GM12892 (cell line): ENCODE results near the gene SHROOM3.

Experiments used
- DNase-seq: peaks from one replicate; pipeline ENCODE4 v3.0.0; 2011; ENCODE audit not compliant: insufficient read length
- FAIRE-seq: peaks from 2 replicates; lab custom pipeline; 2011; peaks lifted over from hg19 to GRCh38; lab: Jason Lieb, UNC
- POLR2A ChIP-seq: IDR thresholded peaks from 2 replicates; pipeline ENCODE4 v1.6.1; 2011; ENCODE audit warnings: low read depth, low read length, control low read depth
- POLR2AphosphoS5 ChIP-seq: IDR thresholded peaks from 2 replicates; pipeline ENCODE4 v1.6.1; 2011; ENCODE audit warnings: low read depth, low read length, control low read depth
- TAF1 ChIP-seq: IDR thresholded peaks from 2 replicates; pipeline ENCODE4 v1.6.1; 2011; ENCODE audit warnings: low read depth, mild to moderate bottlenecking, control low read depth, low read length, borderline replicate concordance

Gene SHROOM3

GRCh38 chr4:76745240-76745639, 310.2 kb downstream of the SHROOM3 start:
- TF ChIP-seq POLR2A, result no peak
- DNase-seq (no peak), FAIRE-seq (no peak)

- peak; percentile 14 for FAIRE-seq
- no peak for DNase-seq
- TF ChIP-seq POLR2AphosphoS5, result no peak
- TF ChIP-seq POLR2A, result no peak
- TF ChIP-seq TAF1, result no peak
These were observed 312.5 kb downstream of the SHROOM3 start for GRCh38 chr4:76747563-76747962.

GRCh38 chr4:76748649-76749048, 313.6 kb downstream of the SHROOM3 start:
- DNase-seq (no peak), FAIRE-seq (peak; percentile 5)
- TF ChIP-seq TAF1 (no peak), POLR2AphosphoS5 (no peak), POLR2A (no peak)

- DNase-seq (no peak), FAIRE-seq (no peak)
- TF ChIP-seq POLR2A, result no peak
- no peak for TF ChIP-seq TAF1
- TF ChIP-seq POLR2AphosphoS5, result no peak
These were observed 314.3 kb downstream of the SHROOM3 start for GRCh38 chr4:76749355-76749754.

GRCh38 chr4:76750716-76751115, 315.7 kb downstream of the SHROOM3 start:
- TF ChIP-seq POLR2AphosphoS5, result no peak
- no peak for TF ChIP-seq TAF1
- no peak for TF ChIP-seq POLR2A
- no peak for FAIRE-seq

GRCh38 chr4:76751612-76752343, 316.7 kb downstream of the SHROOM3 start:
- no peak for DNase-seq
- no peak for FAIRE-seq
- TF ChIP-seq TAF1, result no peak
- no peak for TF ChIP-seq POLR2A
- no peak for TF ChIP-seq POLR2AphosphoS5

More at GRCh38 chr4:76750716-76751115, 315.7 kb downstream of the SHROOM3 start:
- no peak for DNase-seq

- no peak for TF ChIP-seq POLR2AphosphoS5
- no peak for TF ChIP-seq POLR2A
- no peak for TF ChIP-seq TAF1
- FAIRE-seq (no peak), DNase-seq (no peak)
These were observed 318.0 kb downstream of the SHROOM3 start for GRCh38 chr4:76752861-76753501.

GRCh38 chr4:76753814-76754213, 318.8 kb downstream of the SHROOM3 start:
- no peak for FAIRE-seq
- TF ChIP-seq TAF1, result no peak
- TF ChIP-seq POLR2A, result no peak
- no peak for TF ChIP-seq POLR2AphosphoS5
- DNase-seq, result no peak

- FAIRE-seq (no peak), DNase-seq (no peak)
- TF ChIP-seq TAF1, result no peak
- TF ChIP-seq POLR2AphosphoS5, result no peak
- TF ChIP-seq POLR2A, result no peak
These were observed 319.4 kb downstream of the SHROOM3 start for GRCh38 chr4:76754439-76754838.

GRCh38 chr4:76755756-76756155, 320.7 kb downstream of the SHROOM3 start:
- FAIRE-seq, result no peak
- DNase-seq, result no peak
- TF ChIP-seq TAF1 (no peak), POLR2AphosphoS5 (no peak), POLR2A (no peak)

- FAIRE-seq, result no peak
- TF ChIP-seq POLR2A (no peak), TAF1 (no peak), POLR2AphosphoS5 (no peak)
These were observed 321.4 kb downstream of the SHROOM3 start for GRCh38 chr4:76756416-76756815.

GRCh38 chr4:76757418-76757939, 322.4 kb downstream of the SHROOM3 start:
- DNase-seq (no peak), FAIRE-seq (no peak)
- TF ChIP-seq POLR2AphosphoS5, result no peak
- TF ChIP-seq POLR2A, result no peak
- TF ChIP-seq TAF1, result no peak

More at GRCh38 chr4:76756416-76756815, 321.4 kb downstream of the SHROOM3 start:
- no peak for DNase-seq
